CD4-positive, alpha-beta T cell treated with Interleukin-6 for 4 hours (primary cell): Measurements from ENCODE around the gene RBM20.
"Not testable (repeated sequence)": the region's sequence is repeated elsewhere in the genome, so short reads cannot be mapped to it uniquely, and the experiment has no call there.

Source experiments
- DNase-seq: peaks from one replicate; pipeline ENCODE4 v3.0.0-alpha.2; 2020; ENCODE audit warnings: mixed read lengths

Gene RBM20

DNA sequence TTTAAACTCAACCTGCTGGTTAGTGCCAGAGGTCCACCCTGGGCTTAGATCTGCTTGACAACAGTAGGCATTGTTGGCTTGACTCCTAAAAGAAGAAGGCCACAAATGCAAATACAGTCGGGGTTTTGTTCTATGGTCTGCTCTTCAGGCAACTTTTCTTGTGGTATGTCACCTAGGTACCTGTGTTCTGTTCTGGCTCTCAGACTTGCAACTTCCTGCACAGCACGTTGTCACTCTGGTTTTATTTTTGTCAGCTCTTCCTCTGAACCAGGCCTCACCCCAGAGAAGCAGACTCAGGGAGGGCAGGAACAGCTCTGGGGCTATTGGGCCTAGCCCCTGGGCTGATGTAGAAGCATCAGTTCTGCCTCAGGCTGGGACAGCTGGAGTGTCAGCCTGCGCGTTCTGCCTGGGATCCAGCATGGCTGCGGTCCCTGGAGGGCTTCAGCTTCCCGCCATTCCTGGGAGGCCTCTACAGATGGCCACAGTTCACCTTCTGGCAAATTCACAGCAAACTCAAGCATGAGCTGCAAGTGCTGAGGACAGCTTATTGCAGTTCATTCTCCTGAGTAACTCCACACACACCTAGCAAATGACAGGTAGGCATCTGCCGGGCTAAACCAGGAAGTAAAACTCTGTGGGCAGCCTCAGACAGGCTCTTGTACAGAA is 216.6 kb downstream of the RBM20 start:
- peak; percentile 75 for DNase-seq

DNA sequence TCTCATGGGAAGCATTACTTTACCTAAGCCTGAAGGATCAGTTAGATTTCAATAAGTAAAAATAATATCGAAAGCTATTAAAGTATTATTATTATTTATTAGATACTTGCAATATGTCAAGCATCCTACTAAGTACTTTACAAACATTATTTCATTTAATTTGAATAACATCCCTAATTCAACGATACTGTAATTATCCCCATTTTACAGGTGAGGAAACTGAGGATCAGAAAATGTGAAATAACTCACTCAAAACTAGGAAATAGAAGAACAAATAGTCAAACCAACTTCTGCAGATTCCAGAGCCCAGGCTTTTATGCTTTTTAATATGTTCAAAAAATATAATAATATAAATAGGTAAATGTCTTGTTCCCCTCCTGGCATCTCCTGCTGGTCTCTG is 217.3 kb downstream of the RBM20 start:
- no peak for DNase-seq

DNA sequence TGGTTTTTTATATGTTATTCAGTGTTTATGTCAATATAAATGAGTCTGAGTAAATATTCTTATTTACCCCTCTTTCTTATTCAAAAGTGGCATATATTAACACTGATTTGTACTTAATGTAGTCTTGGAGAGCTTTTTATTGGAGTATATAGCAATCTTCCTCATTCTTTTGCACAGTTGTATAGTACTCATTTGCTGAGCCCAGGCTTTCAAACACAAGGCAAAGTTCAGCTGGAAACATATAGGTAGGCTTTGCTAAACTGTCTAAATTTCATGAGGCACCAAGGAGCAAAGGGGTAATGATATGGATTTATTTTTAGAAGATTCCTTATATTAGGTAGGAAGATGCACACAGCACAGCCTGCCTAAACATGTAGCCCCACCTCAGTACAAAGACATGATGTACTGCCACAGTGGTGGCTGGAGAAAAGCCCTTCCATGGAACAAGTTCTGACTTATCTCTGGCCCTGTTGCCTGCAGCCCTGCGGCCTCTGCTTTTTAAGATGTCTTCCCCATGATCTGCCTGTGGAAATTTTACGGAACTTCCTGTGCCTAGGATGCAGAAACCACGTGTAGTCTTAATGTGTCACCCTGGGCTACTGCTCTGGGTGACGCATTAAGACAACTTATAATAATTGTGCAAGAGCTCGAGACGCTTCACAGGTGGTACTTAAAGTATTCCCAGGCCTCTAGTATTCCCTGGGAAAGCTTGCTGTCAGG is 218.0 kb downstream of the RBM20 start:
- DNase-seq, result no peak

DNA sequence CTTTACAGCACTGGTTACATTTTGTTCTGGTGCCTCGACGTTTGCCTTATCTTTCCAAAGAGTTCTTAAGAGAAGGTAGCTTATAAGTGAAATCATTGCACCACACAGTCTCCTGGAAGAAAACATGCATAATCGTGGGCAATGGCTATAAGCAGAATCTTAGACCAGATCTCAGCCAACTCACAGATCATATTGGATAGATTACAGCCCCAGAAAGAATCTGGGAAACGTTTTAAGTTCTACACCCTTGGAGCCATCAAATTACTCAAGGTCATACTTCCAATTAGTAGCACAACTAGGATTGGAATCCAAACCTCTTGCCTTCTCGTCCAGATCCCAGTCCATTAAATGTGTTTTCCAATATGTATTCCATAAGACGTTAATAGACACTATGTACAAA is 218.8 kb downstream of the RBM20 start:
- DNase-seq, result no peak

DNA sequence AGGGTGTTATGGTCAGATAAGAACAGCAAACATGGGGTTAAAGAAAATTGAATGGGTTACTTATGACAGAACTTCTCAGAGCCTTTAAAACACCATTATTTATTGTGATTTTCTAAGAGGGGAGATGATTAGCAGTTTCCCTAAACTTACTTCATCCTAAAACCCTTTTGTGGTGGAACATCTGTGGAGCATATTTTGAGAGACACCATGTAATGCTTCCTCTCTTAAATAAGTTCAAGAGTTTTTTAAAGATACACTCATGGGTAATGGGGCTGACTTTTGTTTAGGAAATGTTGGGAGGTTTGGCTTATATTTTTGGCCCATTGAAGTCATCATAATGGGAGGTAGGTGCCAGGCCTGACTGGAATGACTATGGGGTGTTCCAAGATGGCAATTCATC is 219.2 kb downstream of the RBM20 start:
- DNase-seq, result no peak

DNA sequence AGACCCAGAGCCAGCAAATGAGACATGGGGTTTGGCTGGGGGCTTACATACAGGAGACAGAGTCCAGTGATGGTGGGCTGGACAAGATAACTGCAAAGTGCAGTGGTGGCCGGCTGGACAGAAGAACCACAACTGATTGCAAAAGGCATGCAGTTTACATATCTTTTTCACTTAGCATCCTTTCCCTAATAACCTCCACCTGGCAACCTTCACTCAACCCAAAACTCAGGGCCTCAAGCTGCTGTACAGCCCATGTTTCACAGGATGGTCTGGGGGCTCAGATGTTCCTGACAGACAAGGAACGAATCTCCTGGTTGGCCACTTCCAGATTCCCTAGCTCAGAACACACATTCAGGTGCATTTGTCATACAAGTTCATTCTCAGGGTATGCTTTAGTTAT is 219.8 kb downstream of the RBM20 start:
- no peak for DNase-seq

DNA sequence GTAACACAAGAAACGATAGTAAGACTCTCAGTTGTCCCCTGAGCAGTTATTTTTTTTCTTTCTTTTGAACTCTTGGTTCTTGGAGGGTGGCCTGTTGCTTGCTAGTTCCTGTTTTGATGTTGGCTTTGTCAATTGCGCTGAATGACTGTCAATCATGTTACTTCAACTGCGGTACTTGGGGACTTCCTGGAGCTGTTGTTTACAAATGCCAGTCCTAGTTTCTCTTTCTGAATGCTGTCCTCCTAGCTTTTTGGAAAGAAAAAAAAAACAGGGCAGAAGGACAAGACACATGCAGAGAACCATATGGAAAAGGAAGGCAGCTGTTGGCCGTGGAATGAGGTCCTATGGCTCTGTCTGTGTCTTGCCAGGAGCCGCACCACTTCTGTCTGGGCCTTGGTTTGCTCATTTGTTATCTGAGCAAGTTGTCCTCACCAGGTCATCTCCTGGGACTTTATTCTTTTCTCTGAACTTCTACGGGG is 220.6 kb downstream of the RBM20 start:
- peak; percentile 66 for DNase-seq

DNA sequence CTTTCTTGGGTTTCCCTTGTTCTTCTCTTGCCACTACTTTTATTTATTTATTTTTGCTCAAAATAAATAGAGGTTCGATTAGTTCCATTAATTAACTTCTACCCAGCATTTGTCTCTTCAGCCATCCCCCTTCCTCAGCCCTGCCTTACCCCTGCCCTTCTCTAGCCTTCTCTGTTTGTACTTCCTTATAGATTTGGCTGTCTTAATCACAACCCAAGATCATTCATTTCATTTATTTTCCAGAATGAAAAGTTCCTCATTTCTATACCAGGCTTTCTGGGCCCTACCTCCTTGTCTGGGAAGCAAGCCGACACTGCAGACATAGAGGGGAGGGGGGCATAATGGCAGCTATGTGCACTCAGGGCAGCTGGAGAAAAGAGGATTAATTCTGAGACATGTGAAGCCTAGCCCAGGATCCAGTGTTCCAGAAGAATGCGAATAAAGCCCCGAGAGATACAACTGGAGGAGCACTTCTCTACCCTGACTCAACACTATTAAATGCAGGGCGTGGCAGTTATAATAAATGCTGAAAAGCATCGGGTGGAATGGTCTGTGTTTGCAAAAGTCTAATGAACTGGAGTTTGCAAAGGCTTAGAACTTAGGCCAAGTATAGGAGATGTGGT is 221.2 kb downstream of the RBM20 start:
- no peak for DNase-seq

DNA sequence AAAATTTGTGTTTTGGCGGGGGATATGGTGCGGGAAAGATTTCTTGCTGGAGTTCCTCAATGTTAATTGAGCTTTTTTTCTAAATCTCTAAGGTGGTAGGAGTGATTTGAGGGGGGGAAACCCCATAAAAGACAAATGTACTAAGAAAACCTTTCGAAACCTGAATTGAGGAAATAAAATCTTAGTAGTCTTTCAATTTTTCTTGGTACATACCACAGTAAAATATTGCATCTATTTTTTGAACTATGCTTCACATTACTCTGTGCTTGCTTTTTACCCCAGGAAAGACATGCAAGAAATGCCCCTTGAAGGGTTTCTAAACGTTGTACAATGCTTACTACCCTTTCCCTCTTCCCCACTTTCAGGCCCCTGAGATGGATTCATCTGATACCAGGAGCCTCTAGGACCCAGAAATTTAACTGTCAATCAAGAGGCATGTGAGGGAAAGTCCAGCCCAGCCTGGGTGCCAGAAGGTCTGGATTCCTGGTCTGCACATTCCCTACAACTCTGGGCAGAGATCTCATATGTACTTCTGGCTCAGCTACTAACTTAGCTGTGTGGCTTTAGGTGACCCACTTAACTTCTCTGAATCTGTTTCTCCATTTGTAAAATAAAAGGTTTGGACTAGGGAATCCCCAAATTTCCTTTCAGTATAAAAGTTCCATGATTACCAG is 221.8 kb downstream of the RBM20 start:
- DNase-seq, result no peak

DNA sequence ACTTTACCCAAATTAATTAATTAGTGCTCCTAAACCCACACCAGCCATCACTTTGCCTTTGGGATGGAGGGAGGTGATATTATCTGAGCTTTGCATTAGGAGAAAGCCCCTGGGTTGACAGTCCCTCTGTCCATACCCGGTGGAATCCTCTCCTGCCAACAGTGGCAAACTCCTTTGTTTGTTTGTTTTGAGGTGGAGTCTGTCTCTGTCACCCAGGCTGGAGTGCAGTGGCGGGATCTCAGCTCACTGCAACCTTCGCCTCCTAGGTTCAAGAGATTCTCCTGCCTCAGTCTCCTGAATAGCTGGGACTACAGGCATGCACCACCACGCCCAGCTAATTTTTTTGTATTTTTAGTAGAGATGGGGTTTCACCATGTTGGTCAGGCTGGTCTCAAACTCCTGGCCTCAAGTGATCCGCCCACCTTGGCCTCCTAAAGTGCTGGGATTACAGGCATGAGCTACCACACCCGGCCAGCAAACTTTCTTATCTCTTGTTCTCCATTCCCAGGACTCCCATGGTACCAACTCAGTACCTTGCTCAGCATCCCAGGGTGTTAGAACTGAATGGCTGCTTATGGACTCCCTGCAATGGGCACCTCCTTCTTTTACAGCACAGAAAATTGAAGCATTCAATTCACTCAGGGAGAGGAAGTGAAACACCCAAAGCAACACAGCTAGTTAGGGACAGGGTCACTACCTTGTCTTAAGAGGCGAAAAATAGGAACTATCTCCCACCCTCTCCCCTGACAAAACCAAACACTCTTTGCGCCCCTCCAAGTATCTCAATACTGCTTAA is 223.1 kb downstream of the RBM20 start:
- DNase-seq, result not testable (repeated sequence)

DNA sequence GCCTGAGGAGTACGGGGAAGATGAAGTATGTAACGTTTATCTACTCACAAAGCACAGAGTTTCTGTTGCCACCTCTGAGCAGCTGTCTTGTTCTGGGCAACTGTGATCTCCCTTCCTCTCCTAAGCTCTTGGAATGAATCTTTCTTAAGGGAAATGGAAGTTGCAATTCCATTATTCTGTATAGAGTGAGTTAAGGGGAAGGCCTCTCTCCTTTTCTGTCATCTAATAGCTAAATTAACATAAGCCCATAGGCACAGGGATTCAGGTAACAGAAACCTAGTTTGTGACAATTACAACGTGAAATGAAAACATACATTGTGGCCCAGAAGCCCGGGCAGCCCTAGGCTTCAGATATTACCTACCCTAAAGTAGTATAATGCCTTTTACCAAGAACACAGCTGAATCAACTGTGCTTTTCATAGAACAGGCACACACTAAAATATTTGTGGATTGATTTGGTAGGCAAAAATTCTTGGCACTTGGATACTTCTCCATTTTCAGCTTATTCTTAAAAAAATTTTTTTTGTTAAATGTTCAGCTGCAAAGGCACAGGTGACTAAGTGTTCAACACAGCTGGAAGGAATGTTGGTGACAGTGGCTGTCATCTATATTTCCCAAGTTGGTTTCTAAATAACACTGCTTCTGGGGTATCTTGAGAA is 223.8 kb downstream of the RBM20 start:
- DNase-seq, result no peak

DNA sequence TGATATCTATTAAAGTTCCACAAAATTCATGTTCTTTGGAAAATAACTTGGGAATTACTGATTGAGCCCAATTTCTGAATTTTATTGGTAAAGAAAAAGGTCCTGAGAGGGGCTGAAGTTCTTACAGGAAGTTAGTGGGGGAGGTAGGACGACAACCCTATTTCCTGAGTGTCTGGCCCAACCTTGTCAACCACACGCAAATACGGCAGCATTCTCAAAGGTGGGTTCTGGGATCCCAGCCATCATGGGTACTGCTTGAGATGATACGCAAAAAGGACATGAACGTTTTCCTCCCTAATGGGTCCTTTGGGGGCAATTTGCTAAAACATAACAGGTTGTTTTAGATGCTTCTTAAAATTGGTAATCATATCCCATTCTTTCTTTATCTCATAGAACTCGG is 224.8 kb downstream of the RBM20 start:
- DNase-seq, result peak; percentile 76

DNA sequence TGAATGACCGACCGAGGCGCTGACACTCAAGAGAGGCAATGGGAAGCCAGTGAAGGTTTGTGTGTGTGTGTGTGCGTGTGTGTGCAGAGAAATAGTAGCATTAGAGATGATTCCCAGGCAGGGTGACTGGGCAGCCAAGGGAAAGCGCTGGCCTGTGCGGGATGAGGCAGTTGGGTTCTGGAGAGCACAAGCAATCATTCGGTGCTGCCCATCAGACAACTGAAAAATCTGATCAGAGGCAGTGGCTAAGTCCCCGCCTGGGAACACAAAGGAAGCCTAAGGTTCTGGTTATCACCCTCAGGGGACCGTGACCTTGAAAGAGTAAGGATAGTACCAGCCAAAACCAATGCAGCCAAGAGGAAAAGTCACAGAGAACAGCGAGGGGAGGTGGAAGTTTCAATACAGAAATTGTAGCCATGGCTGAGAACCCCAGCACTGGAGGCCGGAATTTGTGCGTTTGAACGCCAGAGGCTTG is 226.7 kb downstream of the RBM20 start:
- DNase-seq, result no peak

DNA sequence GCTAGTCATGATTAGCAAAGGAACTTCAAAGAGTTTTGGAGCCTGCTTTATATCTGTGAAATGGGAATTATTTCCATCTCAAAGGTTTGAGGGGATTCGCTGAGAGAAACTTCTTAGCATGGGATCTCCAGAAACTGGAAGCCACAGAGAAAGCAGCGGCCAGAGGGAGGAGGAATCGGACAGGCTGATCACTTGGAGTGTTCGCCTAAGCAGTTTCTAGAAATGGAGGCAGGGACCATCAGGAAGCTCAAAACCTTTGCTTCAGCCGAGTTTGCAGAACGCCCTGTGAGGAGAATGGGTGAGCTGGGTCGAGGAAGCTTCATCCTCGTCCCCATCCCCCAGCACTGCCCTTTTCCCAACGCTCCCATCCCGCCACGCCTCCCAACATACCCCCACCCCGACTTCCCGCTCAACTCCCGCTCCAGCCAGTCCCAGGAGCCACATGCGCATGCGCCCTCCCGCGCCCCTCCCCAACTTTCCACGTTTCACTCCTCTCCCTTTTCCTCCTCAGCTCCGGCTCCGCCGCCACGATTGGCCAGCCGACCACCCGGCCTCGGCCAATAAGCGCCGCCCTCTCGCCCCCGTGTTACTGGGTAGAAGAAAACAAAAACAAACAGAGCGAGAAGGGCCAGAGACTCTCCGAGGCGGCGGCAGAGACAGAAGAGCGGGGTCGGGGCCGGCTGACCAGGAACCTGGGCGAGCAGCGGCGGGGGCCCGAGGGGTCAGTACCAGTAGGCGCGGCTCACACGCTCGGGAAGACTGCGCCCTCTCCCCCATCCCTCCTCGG is 227.4 kb downstream of the RBM20 start, which contains the start of gene PDCD4:
PDCD4 (plus strand) TSS at position 631 of the 787 bp plus-strand sequence. CDS start 4,100 bp downstream, outside the sequence.
- DNase-seq, result peak; percentile 94

DNA sequence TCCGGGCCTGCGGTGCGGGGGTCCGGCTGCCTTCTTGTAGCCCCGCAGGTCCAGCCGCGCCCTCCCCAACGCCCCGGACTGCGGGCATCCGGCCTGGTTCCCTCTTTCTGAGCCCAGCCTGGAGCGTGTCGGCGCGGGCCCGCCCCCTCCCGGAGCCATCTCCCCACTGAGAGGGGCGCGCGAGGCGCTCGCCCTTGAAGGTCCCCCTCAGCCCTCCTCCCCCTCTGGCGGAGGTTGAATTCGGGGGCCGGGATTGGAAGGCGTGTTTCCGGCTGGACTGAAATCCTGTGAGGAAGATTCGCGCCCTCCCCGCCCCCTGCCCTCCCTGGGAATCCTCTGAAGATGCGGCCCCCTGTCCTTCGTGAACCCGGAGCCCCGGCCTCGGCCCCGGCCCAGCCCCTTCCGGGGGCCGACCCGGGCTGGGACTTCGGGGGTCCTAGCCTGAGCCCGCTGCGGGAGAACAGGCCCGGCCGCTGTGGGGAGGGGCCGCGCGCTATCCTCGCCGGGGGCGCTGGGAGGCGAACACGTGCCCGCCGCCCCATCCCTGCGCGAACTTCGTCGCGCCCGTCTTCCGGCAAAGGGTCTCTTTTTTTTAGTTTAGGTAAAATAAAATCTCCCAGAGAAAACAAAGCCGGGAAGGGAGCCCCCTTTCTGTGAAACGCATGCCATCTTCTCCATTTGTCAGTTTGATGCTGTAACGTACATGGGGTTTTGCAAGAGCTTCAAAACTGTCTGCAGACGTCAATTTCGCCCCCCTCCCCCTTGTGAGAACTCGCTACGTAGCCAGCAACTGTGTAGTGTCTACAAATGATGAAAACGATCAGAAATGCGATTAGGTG is 228.2 kb downstream of the RBM20 start:
- peak; percentile 82 for DNase-seq

DNA sequence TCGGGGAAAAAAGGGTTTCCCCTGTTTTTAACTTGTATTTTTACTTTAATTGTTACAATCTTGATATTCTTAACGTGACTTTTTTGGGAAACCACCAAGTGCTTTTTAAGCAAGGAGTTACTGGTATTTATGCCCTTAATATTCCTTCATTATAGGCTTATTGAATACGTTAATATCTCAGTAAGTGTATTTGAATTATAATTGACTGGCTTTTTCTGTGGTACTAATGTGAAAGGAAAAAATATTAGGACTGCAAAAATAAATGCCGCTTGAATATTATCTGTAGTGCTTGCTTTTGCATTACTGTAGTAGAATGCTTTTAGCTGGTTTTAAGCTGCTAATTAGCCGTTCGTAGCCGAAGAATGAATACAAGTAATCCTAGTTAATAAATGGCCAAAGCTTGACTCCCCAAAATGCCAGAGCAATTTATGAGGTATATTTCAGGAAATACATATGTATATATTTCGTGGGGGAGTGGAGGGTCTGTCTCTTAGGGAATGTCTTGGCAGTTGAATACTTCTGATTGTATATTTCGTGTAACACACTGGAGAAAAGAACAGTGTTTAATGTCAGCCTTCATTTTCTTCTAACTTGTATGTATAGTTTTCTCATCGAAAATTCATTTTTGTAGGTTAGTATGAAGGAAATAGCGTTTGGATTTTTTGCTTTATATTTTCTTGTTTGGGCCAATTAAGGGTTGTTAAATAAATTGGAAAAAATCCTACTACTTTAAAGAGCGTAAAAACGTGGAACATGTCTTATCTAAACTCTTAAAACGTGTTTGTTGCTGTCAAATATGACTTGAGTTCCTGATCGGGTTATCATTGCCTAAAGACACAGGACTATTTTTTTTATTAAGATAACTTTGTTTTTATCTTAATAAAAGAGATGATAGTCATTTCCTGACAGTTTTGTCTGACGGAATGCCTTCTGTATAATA is 229.1 kb downstream of the RBM20 start:
- DNase-seq, result no peak

DNA sequence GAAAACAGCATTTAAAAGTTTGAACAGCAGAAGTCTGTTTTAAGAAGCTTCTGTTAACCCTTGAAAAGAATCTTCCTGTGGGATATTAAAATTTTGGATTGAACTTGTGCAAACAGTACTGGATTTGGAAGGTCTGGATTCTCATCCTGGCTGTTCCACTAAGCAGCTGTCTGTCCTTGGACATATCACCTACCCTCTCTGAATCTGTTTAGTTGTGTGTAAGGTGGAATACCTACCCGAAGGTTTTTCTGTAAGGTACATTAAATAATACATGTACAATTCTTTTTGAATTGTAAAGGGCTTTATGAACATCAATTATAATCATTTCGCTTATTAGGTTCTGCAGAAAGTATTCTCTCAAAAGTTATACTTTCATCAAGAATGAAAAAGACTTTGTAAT is 229.8 kb downstream of the RBM20 start:
- DNase-seq, result no peak

DNA sequence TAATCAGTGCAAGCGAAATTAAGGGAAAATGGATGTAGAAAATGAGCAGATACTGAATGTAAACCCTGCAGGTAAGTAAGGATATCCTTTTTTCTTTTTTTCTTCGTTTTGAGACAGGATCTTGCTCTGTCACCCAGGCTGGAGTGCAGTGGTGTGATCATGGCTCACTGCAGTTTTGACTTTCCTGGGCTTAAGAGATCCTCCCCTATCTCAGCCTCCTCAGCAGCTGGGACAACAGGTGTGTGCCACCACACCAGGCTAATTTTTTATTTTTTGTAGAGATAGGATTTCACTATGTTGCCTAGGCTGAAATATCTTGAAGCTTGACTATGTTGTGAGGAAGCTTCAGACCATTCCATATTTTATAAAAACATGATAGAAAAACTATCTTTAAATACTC is 231.9 kb downstream of the RBM20 start:
- DNase-seq, result no peak

DNA sequence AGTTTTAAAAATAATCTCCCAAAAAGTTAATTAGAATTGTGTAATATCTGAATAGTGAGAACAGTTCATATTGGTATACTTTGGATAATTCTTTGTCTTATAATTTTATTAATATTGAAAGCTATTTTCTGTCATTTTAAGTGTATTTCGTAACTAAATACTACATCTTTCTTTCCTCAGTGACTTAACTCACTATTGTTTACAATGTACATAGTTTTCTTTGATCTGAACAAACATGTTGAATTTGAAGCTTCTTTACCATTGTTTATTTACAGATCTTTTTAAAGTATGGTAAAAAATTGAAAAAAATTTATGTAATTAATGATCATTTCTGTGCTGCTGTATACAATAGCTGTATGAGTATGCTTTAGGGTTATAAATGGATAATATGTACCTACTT is 232.7 kb downstream of the RBM20 start:
- no peak for DNase-seq
